ENCODE results near the gene GRID1.
"Not testable (repeated sequence)": the region's sequence is repeated elsewhere in the genome, so short reads cannot be mapped to it uniquely, and the experiment has no call there.

The GRID1 gene

GRCh38 chr10:85761906-85762445 is 604.6 kb downstream of the GRID1 start:
- no peak for DNase-seq

- DNase-seq: no peak
Observed at GRCh38 chr10:85741626-85742300, 624.8 kb downstream of the GRID1 start.

- DNase-seq: no peak
Observed at GRCh38 chr10:85735997-85736396, 630.6 kb downstream of the GRID1 start.

GRCh38 chr10:85734791-85735190 is 631.8 kb downstream of the GRID1 start:
- no peak for DNase-seq

- DNase-seq: no peak
Observed at GRCh38 chr10:85724215-85724614, 642.4 kb downstream of the GRID1 start.

- no peak for DNase-seq
Observed at GRCh38 chr10:85720931-85721590, 645.5 kb downstream of the GRID1 start.

- no peak for DNase-seq
Observed at GRCh38 chr10:85719408-85719807, 647.2 kb downstream of the GRID1 start.

- no peak for DNase-seq
Observed at GRCh38 chr10:85713885-85714284, 652.7 kb downstream of the GRID1 start.

GRCh38 chr10:85702768-85703167 is 663.8 kb downstream of the GRID1 start:
- DNase-seq: no peak

- not testable (repeated sequence) for DNase-seq
Observed at GRCh38 chr10:85699066-85699465, 667.5 kb downstream of the GRID1 start.

GRCh38 chr10:85696893-85697292 is 669.7 kb downstream of the GRID1 start:
- DNase-seq: no peak

GRCh38 chr10:85682621-85683020 is 684.0 kb downstream of the GRID1 start:
- DNase-seq: no peak

GRCh38 chr10:85679710-85680109 is 686.9 kb downstream of the GRID1 start:
- DNase-seq: no peak

GRCh38 chr10:85679061-85679460 is 687.5 kb downstream of the GRID1 start:
- DNase-seq: no peak

- DNase-seq: no peak
Observed at GRCh38 chr10:85674851-85675250, 691.7 kb downstream of the GRID1 start.

GRCh38 chr10:85673270-85673669 is 693.3 kb downstream of the GRID1 start:
- no peak for DNase-seq

GRCh38 chr10:85671530-85671929 is 695.1 kb downstream of the GRID1 start:
- DNase-seq: no peak

- DNase-seq: no peak
Observed at GRCh38 chr10:85668522-85668921, 698.1 kb downstream of the GRID1 start.

- DNase-seq: no peak
Observed at GRCh38 chr10:85667638-85668233, 698.9 kb downstream of the GRID1 start.

- no peak for DNase-seq
Observed at GRCh38 chr10:85666987-85667386, 699.6 kb downstream of the GRID1 start.

GRCh38 chr10:85666102-85666501 is 700.5 kb downstream of the GRID1 start:
- no peak for DNase-seq

- DNase-seq: no peak
Observed at GRCh38 chr10:85665681-85666080, 700.9 kb downstream of the GRID1 start.

- no peak for DNase-seq
Observed at GRCh38 chr10:85665078-85665477, 701.5 kb downstream of the GRID1 start.

GRCh38 chr10:85661123-85661522 is 705.5 kb downstream of the GRID1 start:
- no peak for DNase-seq

Measured in activated CD8-positive, alpha-beta memory T cell treated with anti-CD3 and anti-CD28 coated beads, Interleukin-2, amount 50 U/mL, for 4 hours (primary cell).